HCT116 (cell line): ENCODE data around the gene ATXN7L1. TPM values are rescaled to one million over a fixed set of nuclear protein-coding genes. Genes with fewer than 3 reads are reported as not detected.

Experiments used
- ATAC-seq: fragments of 200-7000 bp; cut with Tn5 transposase; 2 replicates; pipeline ENCODE4 v1.9.1; 2020; ENCODE audit warnings: mild to moderate bottlenecking, moderate library complexity
- BruUV-seq: library from RNA; stranded (reverse); fragments of 400-500 nt; replicated peaks from 2 replicates; lab custom pipeline; 2021; lab: Mats Ljungman, UMichigan
- CTCF ChIA-PET: fragments of 300-600 bp; sonication (Branson Sonifier 250); formaldehyde crosslinking; loops from one replicate; lab custom pipeline; 2021; ENCODE audit warnings: antibody characterized with exemption; lab: Charles Lee
- POLR2A ChIA-PET: fragments of 300-600, 350-600 bp; sonication (Branson Sonifier 250); formaldehyde crosslinking; loops from one replicate; lab custom pipeline; 2021; ENCODE audit warnings: antibody characterized with exemption; lab: Charles Lee
- RAD21 ChIA-PET, 2 experiments: fragments of 300-600 bp; sonication (Branson Sonifier 250); formaldehyde crosslinking; loops; one replicate each; lab custom pipeline; 2023; ENCODE audit warnings: low total read pairs in 2 of 2; ENCODE audit not compliant: uncharacterized antibody in 2 of 2, unreplicated experiment in 2 of 2, low non-redundant PET in 1 of 2; lab: Charles Lee
- DNase-seq: peaks from one replicate; pipeline ENCODE4 v3.0.0-alpha.2; 2010; ENCODE audit warnings: low read depth, low spot score
- H2AFZ ChIP-seq: fragments of 200-600 bp; shearing (Covaris generic), sonication (generic); 2 replicates; pipeline ENCODE4 v1.6.1; 2017; ENCODE audit warnings: low read depth, mixed run types, mixed read lengths, antibody characterized with exemption, low read length; ENCODE audit not compliant: poor library complexity, severe bottlenecking
- H3K27ac ChIP-seq: 2 replicates; pipeline ENCODE4 v1.5.1; 2012; ENCODE audit warnings: low read depth, low read length
- H3K27me3 ChIP-seq: fragments of 200-600 bp; sonication (generic); 2 replicates; pipeline ENCODE4 v1.6.1; 2016; ENCODE audit warnings: mixed run types, low read length, mixed read lengths; ENCODE audit not compliant: insufficient read depth
- H3K36me3 ChIP-seq, 2 experiments: fragments of 200-500 bp in 1 of 2; fragments of 200-600 bp in 1 of 2; sonication (Bioruptor generic) in 1 of 2; sonication (generic) in 1 of 2; 2 replicates each; pipeline versions ENCODE4 v1.5.1 to v1.6.1; 2014 to 2016; ENCODE audit warnings: low read length in 2 of 2, inconsistent platforms in 1 of 2, mixed read lengths in 1 of 2, mixed run types in 1 of 2; ENCODE audit not compliant: insufficient read depth in 2 of 2, control insufficient read depth in 1 of 2
- H3K4me1 ChIP-seq, 2 experiments: fragments of 200-600 bp in 1 of 2; sonication (generic) in 1 of 2; 2 replicates each; pipeline versions ENCODE4 v1.5.1 to v1.6.1; 2012 to 2017; ENCODE audit warnings: low read length in 2 of 2, inconsistent platforms in 1 of 2, mild to moderate bottlenecking in 1 of 2, mixed read lengths in 1 of 2, mixed run types in 1 of 2, moderate library complexity in 1 of 2; ENCODE audit not compliant: insufficient read depth in 2 of 2, control insufficient read depth in 1 of 2
- H3K4me2 ChIP-seq: fragments of 200-600 bp; sonication (generic); 2 replicates; pipeline ENCODE4 v1.6.1; 2017; ENCODE audit warnings: mixed run types, low read length, mixed read lengths
- H3K4me3 ChIP-seq, 2 experiments: fragments of 200-600 bp in 1 of 2; sonication (generic) in 1 of 2; replicated peaks in 1 of 2; 2 replicates each; pipeline ENCODE4 v1.5.1; 2011 to 2016; ENCODE audit warnings: low read length in 2 of 2, control low read depth in 1 of 2, low read depth in 1 of 2, mild to moderate bottlenecking in 1 of 2, mixed read lengths in 1 of 2, mixed run types in 1 of 2
- H3K79me2 ChIP-seq: fragments of 200-600 bp; sonication (generic); 2 replicates; pipeline ENCODE4 v1.6.1; 2017; ENCODE audit warnings: mild to moderate bottlenecking, mixed run types, low read length, moderate library complexity, mixed read lengths; ENCODE audit not compliant: insufficient read depth
- H3K9ac ChIP-seq: fragments of 200-600 bp; sonication (generic); 2 replicates; pipeline ENCODE4 v1.6.1; 2016; ENCODE audit warnings: low read length, mixed read lengths
- H3K9me2 ChIP-seq: fragments of 200-600 bp; sonication (generic), shearing (Covaris generic); 2 replicates; pipeline ENCODE4 v1.6.1; 2017; ENCODE audit warnings: mixed run types, mild to moderate bottlenecking, moderate library complexity; ENCODE audit not compliant: insufficient read depth
- H3K9me3 ChIP-seq, 2 experiments: fragments of 200-500 bp in 1 of 2; fragments of 200-600 bp in 1 of 2; sonication (Bioruptor generic) in 1 of 2; sonication (generic) in 1 of 2; 2 replicates each; pipeline ENCODE4 v1.6.1; 2014 to 2017; ENCODE audit warnings: low read length in 2 of 2, mixed read lengths in 2 of 2, inconsistent platforms in 1 of 2, low read depth in 1 of 2, mild to moderate bottlenecking in 1 of 2, mixed run types in 1 of 2, moderate library complexity in 1 of 2; ENCODE audit not compliant: control insufficient read depth in 1 of 2, insufficient read depth in 1 of 2
- H4K20me1 ChIP-seq: fragments of 200-600 bp; sonication (generic), shearing (Covaris generic); 2 replicates; pipeline ENCODE4 v1.6.1; 2017; ENCODE audit warnings: mixed run types, mild to moderate bottlenecking, moderate library complexity; ENCODE audit not compliant: insufficient read depth
- CBX3 ChIP-seq: IDR thresholded peaks from 2 replicates; pipeline ENCODE4 v1.6.1; 2012; ENCODE audit warnings: low read depth
- CEBPB ChIP-seq: IDR thresholded peaks from 2 replicates; pipeline ENCODE4 v1.6.1; 2012; ENCODE audit warnings: low read depth
- EGR1 ChIP-seq: IDR thresholded peaks from 2 replicates; pipeline ENCODE4 v1.6.1; 2012; ENCODE audit warnings: low read depth
- ELF1 ChIP-seq: IDR thresholded peaks from 2 replicates; pipeline ENCODE4 v1.6.1; 2012; ENCODE audit warnings: low read depth, borderline replicate concordance
- FOSL1 ChIP-seq: IDR thresholded peaks from 2 replicates; pipeline ENCODE4 v1.6.1; 2012; ENCODE audit warnings: low read depth
- POLR2AphosphoS5 ChIP-seq: IDR thresholded peaks from 2 replicates; pipeline ENCODE4 v1.6.1; 2011; ENCODE audit warnings: mild to moderate bottlenecking, low read depth, low read length, moderate library complexity
- RAD21 ChIP-seq: IDR thresholded peaks from 2 replicates; pipeline ENCODE4 v1.6.1; 2012; ENCODE audit warnings: low read depth, mild to moderate bottlenecking
- SP1 ChIP-seq: IDR thresholded peaks from 2 replicates; pipeline ENCODE4 v1.6.1; 2012; ENCODE audit warnings: low read depth
- YY1 ChIP-seq: IDR thresholded peaks from 2 replicates; pipeline ENCODE4 v1.6.1; 2011; ENCODE audit warnings: low read length, low read depth, moderate library complexity, mild to moderate bottlenecking; ENCODE audit not compliant: insufficient replicate concordance; ENCODE audit errors: extremely low read depth
- ZNF274 ChIP-seq: fragments of 200-500 bp; sonication (Bioruptor generic); IDR thresholded peaks from 2 replicates; pipeline ENCODE4 v1.6.1; 2014; ENCODE audit warnings: mild to moderate bottlenecking, low read depth, low read length, inconsistent platforms
- intact Hi-C: fragments of 100-400 bp; cut with micrococcal nuclease; formaldehyde crosslinking; loops from 2 replicates; pipeline ENCODE4 v1.10.0; 2022
- total RNA-seq: library from RNA; stranded (reverse); gene quantifications from one replicate; pipeline ENCODE4 v1.2.1, GENCODE V29; 2021; ENCODE audit not compliant: unreplicated experiment
- TF ChIP-seq, protein P1 (sequence below): IDR thresholded peaks from 2 replicates; pipeline ENCODE4 v1.6.1; 2012
- TF ChIP-seq, protein P2 (sequence below): IDR thresholded peaks from 2 replicates; pipeline ENCODE4 v1.6.1; 2012
- TF ChIP-seq, protein P3 (sequence below): IDR thresholded peaks from 2 replicates; pipeline ENCODE4 v1.6.1; 2012; ENCODE audit warnings: low read depth

The ATXN7L1 gene
- total RNA-seq, 1 experiment from 2014 or later, result 11.5 TPM

DNA sequence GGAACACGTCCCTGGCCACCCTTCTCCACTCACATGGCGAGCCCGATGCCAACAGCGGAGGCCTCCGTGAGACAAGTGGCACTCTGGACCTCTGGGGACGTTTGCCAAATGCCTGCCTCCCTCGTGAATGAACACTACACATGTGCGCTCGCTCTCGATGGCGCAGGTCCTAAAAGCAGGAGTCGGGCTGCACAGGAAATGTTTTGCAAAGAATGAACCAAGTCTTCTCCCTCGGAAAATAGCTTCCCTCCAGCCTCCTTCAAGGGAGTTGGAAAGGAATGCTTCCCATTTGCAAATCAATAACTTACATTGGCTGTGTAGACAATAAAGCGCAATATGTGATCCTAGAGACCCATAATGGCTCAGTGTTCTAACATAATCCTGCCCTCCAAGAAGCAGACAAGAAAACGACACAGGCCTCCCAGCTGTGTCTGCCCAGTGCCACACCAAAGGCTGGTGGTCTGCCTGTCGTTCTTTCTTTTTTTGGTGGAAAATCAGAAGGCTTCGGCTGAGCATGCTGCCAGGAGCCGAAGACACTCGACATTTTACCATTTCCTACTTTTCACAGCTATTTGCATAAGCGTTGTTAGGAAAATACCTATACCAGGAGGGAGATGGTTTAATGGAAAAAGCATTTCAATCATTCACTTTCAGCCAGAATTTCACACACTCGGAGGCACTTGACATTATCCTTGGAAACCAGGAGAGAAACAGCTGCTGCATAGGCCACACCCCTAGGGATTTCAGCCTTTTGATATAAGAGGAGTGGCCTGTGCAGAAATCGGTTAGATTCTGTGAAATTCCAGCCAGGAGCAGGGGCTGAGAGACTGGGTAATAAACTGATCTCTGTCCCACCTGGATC is 38.4 kb downstream of the ATXN7L1 start:
- TF ChIP-seq, protein P1, sequence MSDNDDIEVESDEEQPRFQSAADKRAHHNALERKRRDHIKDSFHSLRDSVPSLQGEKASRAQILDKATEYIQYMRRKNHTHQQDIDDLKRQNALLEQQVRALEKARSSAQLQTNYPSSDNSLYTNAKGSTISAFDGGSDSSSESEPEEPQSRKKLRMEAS, result no peak
- TF ChIP-seq EGR1 (no peak), SP1 (no peak), FOSL1 (no peak)
- TF ChIP-seq, all 23 proteins: peak for 0
- no peak overlapping the region for H3K4me3 ChIP-seq
- DNase-seq (no peak), ATAC-seq (peak; percentile 34; the same call in 1 of the 2 replicates)
- H3K27ac ChIP-seq, result no peak overlapping the region
- ChIA-PET RAD21 (no interaction called here), CTCF (no interaction called here), POLR2A (no interaction called here)
- no peaks in the 10 kb centered on the region for H3K9me2 ChIP-seq
- H3K9me3 ChIP-seq, result no peaks in the 10 kb centered on the region
- no peaks in the 10 kb centered on the region for H4K20me1 ChIP-seq
- H3K27me3 ChIP-seq, result no peaks in the 10 kb centered on the region
- no peaks in the 10 kb centered on the region for H3K36me3 ChIP-seq
- intact Hi-C loops, result no loop called here
- no TSS peak for BruUV-seq
- H3K79me2 ChIP-seq, result no peaks in the 10 kb centered on the region
- H3K4me1 ChIP-seq, result peaks cover 21 to 36% of the 10 kb centered on the region in 2 experiments
- no peak overlapping the region for H3K9ac ChIP-seq
- no peak overlapping the region for H2AFZ ChIP-seq
- peak overlapping the region; percentile 31 for H3K4me2 ChIP-seq

DNA sequence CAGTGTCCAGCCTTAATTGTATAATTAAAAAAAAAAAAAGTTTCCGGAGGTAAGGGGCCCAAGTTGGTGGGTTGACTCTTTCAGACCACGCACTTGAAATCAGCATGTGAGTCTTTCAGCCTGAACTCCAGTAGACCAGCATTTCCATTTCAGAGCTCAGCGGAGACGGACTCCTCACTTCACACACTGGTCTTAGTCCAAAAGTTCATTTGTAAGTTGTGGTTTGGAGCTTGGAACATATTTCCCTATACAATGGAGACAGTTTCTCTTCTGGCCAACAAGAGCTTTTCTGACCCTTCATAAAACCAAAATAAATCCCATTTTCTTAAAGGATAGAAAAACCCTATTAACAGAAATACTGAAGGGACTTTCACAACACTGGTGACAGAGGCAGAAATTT is 41.0 kb downstream of the ATXN7L1 start:
- BruUV-seq, result no TSS peak
- DNase-seq (no peak), ATAC-seq (no peak)
- RAD21 ChIA-PET, result no interaction called here
- Histone ChIP-seq H3K4me2 (no peak overlapping the region), H3K27ac (no peak overlapping the region), H3K9me2 (no peaks in the 10 kb centered on the region), H3K4me3 (no peak overlapping the region), H3K9me3 (no peaks in the 10 kb centered on the region), H4K20me1 (no peaks in the 10 kb centered on the region), H3K79me2 (no peaks in the 10 kb centered on the region), H3K4me1 (peaks cover 45 to 52% of the 10 kb centered on the region in 2 experiments), H3K36me3 (no peaks in the 10 kb centered on the region), H2AFZ (no peak overlapping the region), H3K9ac (no peak overlapping the region), H3K27me3 (no peaks in the 10 kb centered on the region)
- CTCF ChIA-PET, result no interaction called here
- POLR2A ChIA-PET, result no interaction called here
- intact Hi-C loops, result no loop called here
- TF ChIP-seq, protein P1, result no peak
- TF ChIP-seq POLR2AphosphoS5, result no peak
- no peak for TF ChIP-seq RAD21
- TF ChIP-seq, protein P2, sequence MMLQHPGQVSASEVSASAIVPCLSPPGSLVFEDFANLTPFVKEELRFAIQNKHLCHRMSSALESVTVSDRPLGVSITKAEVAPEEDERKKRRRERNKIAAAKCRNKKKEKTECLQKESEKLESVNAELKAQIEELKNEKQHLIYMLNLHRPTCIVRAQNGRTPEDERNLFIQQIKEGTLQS, result no peak
- no peak for TF ChIP-seq CBX3
- TF ChIP-seq CEBPB, result no peak
- TF ChIP-seq YY1, result no peak
- no peak for TF ChIP-seq ZNF274
- TF ChIP-seq, protein P3, sequence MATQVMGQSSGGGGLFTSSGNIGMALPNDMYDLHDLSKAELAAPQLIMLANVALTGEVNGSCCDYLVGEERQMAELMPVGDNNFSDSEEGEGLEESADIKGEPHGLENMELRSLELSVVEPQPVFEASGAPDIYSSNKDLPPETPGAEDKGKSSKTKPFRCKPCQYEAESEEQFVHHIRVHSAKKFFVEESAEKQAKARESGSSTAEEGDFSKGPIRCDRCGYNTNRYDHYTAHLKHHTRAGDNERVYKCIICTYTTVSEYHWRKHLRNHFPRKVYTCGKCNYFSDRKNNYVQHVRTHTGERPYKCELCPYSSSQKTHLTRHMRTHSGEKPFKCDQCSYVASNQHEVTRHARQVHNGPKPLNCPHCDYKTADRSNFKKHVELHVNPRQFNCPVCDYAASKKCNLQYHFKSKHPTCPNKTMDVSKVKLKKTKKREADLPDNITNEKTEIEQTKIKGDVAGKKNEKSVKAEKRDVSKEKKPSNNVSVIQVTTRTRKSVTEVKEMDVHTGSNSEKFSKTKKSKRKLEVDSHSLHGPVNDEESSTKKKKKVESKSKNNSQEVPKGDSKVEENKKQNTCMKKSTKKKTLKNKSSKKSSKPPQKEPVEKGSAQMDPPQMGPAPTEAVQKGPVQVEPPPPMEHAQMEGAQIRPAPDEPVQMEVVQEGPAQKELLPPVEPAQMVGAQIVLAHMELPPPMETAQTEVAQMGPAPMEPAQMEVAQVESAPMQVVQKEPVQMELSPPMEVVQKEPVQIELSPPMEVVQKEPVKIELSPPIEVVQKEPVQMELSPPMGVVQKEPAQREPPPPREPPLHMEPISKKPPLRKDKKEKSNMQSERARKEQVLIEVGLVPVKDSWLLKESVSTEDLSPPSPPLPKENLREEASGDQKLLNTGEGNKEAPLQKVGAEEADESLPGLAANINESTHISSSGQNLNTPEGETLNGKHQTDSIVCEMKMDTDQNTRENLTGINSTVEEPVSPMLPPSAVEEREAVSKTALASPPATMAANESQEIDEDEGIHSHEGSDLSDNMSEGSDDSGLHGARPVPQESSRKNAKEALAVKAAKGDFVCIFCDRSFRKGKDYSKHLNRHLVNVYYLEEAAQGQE, result no peak
- TF ChIP-seq ELF1, result no peak
